Fibroblast of the aortic adventitia (primary cell): Measurements from ENCODE around the gene C2CD5. TPM values are rescaled to one million over a fixed set of nuclear protein-coding genes. Genes with fewer than 3 reads are reported as not detected.

Experiments
- DNase-seq: peaks from one replicate; pipeline ENCODE4 v3.0.0-alpha.2; 2010; ENCODE audit warnings: low read depth
- H3K4me3 ChIP-seq: 2 replicates; pipeline ENCODE4 v1.5.1; 2011; ENCODE audit warnings: low read depth, mild to moderate bottlenecking, control low read depth, low read length, moderate library complexity
- total RNA-seq: library from RNA; depleted of rRNA; stranded (reverse); fragments of >200 nt; gene quantifications from 2 replicates; pipeline ENCODE4 v1.2.3, GENCODE V29; 2012; ENCODE audit warnings: low replicate concordance
- TF ChIP-seq, protein P1 (sequence below): IDR thresholded peaks from 2 replicates; pipeline ENCODE4 v1.5.1; 2011; ENCODE audit warnings: mild to moderate bottlenecking, low read length, control low read depth, inconsistent platforms; ENCODE audit not compliant: insufficient read depth

C2CD5 gene
- total RNA-seq, 1 donor = 31.2 TPM

DNA sequence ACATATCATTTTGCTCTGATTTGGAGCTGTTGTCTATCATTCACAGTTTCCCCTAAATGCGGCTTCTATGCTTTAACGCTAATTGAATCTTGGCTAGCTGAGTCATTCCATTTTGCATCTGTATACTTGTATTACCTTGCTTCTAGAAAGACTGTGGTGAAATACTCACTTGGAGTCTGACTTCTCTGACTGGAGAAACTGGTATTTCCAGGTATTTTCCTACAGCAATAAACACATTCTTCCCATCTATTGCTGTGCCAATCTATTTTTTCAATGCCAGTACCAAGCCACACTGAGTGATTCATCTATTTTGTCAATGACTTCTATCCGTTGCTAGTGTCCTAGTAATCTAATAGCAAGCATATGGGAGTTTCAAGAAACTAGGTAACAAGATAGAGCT is 133.9 kb downstream of the C2CD5 start:
- DNase-seq = no peak
- H3K4me3 ChIP-seq = no peak overlapping the region
- TF ChIP-seq, protein P1, sequence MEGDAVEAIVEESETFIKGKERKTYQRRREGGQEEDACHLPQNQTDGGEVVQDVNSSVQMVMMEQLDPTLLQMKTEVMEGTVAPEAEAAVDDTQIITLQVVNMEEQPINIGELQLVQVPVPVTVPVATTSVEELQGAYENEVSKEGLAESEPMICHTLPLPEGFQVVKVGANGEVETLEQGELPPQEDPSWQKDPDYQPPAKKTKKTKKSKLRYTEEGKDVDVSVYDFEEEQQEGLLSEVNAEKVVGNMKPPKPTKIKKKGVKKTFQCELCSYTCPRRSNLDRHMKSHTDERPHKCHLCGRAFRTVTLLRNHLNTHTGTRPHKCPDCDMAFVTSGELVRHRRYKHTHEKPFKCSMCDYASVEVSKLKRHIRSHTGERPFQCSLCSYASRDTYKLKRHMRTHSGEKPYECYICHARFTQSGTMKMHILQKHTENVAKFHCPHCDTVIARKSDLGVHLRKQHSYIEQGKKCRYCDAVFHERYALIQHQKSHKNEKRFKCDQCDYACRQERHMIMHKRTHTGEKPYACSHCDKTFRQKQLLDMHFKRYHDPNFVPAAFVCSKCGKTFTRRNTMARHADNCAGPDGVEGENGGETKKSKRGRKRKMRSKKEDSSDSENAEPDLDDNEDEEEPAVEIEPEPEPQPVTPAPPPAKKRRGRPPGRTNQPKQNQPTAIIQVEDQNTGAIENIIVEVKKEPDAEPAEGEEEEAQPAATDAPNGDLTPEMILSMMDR = no peak

DNA sequence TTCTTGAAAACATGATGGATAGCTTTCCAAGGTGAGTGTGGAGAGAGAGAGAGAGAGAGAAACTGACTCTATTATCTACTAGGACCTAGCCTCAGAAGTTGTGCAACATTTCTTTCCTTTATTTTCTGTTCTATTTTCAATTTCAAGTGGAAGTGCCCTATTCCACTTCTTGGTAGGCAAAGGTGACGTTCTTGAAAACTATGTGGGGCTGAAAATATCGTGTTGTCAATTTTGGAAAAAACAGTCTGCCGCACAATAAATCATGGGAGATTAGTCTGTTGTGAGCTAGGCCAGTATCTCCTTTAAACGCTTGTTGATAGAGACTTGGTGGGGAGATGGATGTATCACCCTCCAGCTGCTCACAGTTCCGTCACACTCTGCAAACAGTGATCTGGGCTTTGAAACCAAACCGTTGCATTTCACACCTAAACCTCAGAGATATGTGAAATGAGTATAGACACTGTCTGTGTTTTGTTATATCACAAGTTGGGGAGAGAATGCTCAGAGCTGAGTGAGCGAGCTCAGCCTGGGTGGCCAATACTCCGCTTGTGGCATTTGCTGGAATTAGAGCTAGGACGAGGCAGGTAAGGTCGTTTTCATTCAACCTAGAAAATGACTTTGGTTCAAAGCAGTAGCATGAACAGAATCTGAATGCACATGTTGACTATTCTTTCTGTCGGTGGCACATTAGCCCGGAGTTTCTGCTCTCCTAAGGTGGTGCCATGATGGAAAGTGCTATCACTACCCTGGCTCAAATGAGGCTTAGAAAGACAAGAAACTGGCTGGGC is 134.8 kb downstream of the C2CD5 start:
- no peak overlapping the region for H3K4me3 ChIP-seq
- no peak for DNase-seq
- TF ChIP-seq, protein P1 = no peak

DNA sequence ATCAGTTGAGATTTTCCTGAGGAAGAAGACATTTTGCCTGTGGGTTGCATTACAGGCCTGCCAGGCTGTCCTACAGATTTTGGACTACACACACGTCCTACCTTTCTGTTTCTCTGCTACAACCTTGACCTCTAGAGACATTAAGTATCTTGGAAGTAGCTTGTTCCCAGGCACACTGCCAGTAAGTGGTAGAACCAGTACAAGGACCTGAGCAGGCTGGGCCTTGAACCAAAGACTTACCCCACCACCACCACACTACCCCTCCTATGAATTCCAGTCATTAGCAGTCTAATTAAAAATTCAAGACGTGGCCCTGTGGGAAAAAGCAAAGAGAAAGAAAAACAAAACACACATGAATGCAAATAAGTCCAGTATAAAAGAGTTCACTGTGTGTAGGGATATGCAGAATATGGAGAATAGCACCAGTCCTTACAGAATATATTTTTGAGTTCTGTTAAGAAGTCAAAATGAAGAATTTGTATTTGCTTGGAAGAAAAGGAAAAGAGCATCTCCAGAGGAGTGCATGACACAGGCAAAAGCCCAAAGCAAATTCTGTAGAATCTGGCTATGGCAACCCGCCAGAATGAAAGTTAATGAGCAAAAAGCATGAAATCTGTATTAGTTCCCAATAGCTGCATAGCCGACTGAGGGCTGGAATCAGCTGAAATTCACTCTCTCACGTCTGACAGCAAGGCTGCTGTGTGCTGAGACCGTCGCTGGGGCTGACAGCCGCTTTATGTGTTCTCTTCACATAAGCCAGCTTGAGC is 135.5 kb downstream of the C2CD5 start:
- DNase-seq = peak; percentile 17
- H3K4me3 ChIP-seq = no peak overlapping the region
- TF ChIP-seq, protein P1 = no peak

DNA sequence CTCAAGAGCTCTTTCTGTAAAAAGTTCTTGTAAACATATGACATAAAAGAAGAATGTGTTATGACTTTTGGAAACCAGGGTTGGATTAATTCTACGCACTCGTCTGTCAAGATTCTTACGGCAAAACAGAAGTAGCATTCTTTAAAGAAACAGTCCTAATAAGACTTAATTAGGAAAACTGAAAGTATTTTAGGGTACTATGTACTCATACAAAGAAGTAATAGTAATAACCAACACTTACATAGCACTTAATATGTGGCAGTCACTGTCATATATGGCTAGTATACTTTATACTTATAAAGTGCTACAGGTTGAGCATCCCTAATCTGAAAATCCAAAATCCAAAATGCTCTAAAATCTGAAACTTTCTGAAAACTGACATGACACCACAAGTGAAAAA is 136.9 kb downstream of the C2CD5 start:
- TF ChIP-seq, protein P1 = no peak
- no peak for DNase-seq
- H3K4me3 ChIP-seq = no peak overlapping the region

DNA sequence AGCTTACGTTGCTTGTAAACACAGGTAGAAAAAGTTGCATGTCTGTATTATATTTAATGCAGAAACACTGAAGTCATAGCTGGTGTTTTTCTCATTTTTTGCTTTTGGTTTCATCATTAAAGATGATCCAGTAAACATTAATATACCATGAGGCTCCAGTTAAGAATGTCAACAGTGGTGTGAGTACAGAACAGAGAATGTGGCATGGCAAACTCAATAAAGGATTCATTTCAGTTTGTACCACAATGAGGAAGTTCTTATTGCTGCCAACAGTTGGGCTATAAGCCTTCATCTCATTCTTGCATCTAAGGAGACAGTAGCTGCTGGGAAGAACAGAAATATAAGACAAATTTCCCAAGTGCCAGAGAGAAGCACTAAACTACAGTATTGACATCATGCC is 137.7 kb downstream of the C2CD5 start:
- H3K4me3 ChIP-seq = no peak overlapping the region
- no peak for DNase-seq
- TF ChIP-seq, protein P1 = no peak

DNA sequence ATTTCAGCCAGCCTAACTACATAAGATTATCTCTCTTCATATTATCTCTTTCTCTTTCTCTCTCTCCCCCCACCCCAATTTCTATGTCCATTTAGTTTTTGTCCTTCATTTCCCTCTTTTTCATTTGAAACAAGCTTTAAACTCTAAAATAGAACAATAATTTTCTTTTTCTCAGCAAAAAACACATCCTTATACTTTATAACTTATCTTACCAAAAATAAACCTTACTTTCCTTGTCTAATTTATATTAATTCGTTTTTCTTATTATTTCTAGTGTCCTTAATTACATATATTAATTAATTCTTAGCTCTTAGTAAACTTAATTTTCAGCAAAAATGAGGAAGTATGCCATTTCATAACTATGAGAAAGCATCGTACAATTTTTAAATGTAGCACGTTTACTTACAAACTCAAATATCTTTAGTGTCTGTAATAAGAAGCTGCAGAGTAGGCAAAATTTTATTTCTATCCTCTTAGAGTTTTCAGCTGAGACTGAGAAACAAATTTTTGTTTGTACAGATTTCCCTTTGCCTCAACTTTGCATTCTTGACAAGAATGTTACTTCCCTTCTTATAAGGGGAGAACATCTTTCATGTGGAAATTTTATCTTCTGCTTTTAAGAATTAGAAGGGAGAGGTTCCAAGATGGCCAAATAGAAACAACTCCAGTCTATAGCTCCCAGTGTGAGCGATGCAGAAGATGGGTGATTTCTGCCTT is 144.7 kb downstream of the C2CD5 start:
- DNase-seq = no peak

More for the DNA sequence above, 144.7 kb downstream of the C2CD5 start:
- TF ChIP-seq, protein P1 = no peak
- H3K4me3 ChIP-seq = no peak overlapping the region

Other genes with a start within 250 kb of the C2CD5 start
- 4.6 and 13.7 TPM in 2 replicates for gene ST8SIA1, start 209.8 kb downstream of the C2CD5 start, total RNA-seq
- gene ETNK1, start 80.6 kb upstream of the C2CD5 start, total RNA-seq = 37.6 and 51.1 TPM in 2 replicates